HG03064 (cell line): ENCODE data around the gene R3HCC1L.

Experiments
- ATAC-seq: cut with Tn5 transposase; IDR thresholded peaks from one replicate; pipeline ENCODE4 v1.9.1; 2021; ENCODE audit warnings: low read depth; ENCODE audit not compliant: unreplicated experiment

R3HCC1L gene

DNA sequence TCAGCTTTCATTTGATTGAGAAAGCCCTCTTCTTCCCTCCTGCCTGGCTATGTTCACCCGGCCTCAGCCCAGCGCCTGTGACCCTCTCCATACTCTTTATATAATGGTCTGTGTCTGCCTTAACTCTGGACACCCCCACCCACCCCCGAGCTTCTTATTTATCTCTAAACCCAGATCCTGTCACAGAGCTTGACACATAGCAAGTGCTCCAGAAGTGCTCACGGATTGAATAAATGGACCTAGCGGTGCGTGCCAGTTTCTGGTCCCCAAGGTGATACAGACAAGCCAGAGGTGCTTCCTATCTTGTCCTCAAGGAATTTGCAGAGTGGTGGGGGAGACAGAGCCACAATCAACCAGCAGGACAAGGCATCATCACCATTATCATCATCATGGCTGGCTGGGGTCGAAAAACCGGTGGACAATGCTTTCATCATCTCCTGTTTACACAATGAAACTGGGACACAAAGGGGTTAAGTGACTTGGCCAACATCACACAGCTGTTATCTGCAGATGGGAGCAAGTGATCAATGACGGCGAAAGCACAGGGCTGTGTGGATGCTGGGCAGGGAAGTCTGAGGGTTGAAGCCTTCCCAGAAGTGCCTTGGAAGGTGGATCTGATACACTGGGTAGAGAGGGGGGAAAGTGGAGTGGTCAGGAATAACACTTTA is 135.8 kb downstream of the R3HCC1L start:
- ATAC-seq: no peak

GRCh38 chr10:98270786-98271185 is 136.3 kb downstream of the R3HCC1L start:
- no peak for ATAC-seq

- ATAC-seq: no peak
Measured at GRCh38 chr10:98272245-98272644, 137.8 kb downstream of the R3HCC1L start.

DNA sequence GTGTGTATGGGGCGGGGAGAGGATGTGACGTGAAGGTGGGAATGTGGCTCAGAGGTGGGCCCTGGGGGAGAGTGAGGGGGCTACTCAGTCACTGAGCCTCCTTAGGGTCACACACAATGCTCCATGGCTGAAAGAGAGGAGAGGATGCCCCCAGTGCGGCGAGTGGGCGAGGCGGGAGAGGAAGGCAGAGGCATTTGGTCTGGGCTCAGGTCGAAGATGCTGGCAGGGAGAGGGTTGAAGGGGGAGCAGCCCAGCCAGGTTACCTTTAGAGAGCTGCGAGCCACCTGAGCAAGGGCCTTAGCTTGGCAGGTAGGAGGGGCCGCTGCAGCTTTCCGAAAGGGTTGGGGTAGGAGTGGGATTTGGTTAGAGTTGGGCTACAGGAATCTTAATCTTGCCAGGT is 138.2 kb downstream of the R3HCC1L start:
- no peak for ATAC-seq

DNA sequence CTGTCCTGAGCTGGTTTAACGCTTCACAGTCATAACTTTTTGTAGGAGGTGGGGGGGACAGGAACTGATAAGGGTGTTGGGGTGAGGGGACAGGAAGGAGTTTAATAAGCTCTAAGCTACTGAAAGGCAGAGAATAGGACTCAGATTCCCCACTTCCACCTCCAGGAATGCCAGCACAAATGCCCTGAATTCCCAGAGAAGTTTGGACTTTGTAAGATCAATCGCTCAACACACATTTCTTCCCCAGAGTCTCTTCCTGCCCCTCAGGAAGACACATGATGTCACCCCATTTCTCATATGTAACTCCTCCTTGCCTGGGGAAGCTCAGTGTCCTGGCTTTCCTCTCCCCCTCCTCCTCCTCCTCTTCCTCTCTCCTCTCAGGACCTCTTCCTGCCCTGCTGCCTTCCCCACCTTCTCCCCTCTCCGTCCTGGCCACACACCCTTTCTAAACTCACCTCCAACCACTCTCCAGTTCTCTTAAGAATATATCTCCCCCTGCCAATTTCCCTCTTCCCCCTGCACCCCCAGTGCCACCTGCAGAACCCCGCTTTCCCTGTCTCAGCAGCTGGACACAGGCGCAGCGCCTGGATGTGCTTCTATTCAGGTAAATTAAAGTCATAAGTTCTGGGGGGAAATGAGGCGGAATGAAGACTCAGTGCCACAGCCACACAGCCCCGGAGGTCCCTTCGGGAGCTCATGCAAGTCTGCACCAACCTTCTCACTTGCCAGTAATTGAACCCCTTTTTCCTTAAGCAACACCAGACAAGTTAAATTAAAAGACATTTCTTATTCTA is 138.8 kb downstream of the R3HCC1L start:
- no peak for ATAC-seq

- no peak for ATAC-seq
Measured at GRCh38 chr10:98274562-98274961, 140.1 kb downstream of the R3HCC1L start.

DNA sequence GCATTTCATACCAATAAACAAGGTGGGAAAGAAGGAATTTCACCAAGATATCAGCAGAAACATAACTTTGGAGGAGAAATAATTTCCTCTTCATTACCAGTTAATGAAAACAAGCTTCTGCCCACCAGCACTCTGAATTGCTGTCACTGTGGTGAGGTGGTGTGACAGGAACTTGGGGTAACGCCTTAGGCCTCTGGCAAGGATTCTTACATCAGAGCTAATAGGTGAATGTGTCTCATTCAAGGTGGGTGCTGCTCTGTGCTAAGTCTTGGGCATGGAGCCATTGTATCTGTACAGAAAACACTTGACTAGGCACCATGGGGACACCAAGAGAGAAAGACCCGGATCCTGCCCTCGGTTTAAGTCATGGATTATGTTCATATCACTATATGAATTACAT is 141.9 kb downstream of the R3HCC1L start:
- ATAC-seq: no peak

DNA sequence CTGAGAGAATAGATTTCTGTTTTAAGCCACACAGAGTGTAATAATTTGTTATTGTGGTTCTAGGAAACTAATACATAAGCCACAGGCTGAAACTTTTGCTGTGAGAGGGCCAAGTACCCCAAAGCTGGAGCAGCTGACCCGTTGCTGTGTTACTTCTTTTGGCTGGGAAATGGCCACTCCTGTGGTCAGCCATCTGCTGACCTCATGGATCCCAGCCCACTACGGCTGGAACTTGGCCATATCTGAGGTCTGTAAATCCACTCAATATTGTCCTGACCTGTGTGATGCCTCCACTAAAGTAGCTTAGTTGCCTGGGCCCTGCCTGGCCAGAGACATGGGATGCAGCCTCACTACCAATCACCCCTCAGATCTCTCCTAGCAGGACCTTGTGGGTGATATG is 151.0 kb downstream of the R3HCC1L start:
- no peak for ATAC-seq

DNA sequence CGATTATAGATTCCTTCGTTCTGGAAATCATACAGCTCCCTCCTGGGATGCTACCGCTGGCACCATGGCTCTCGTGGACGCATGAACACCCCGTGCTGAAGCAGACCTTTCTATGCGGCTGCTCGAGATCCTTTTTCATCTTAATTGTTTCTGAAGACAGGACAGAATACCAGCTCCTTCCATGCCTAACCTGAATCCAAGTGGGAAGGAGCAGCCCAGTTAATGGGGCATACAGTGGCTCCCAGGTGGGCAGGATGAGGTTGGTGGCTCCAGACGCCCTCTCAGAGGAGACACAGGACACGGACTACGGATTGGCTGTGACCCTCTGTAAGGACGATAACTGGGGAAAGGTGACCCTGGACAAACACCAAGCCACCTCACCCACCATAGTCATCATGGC is 152.0 kb downstream of the R3HCC1L start:
- no peak for ATAC-seq

DNA sequence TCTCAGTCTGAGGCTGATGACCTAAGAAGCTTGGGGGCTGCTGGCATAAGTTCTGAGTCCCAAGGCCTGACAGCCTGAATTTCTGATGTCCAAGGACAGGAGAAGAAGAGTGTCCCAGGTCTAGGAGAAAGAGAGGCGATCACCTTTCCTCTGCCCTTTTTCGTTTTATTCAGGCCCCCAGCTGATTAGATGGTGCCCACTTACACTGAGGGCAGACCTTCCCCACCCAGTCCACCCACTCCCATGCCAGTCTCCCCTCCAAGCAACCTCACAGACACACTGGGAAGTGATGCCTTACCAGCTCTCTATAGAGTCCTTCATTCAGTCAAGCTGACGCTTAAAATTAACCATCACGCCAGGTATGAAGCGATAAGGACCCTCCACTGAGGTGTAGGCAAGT is 152.9 kb downstream of the R3HCC1L start:
- no peak for ATAC-seq

- ATAC-seq: no peak
Measured at GRCh38 chr10:98289802-98290209, 155.3 kb downstream of the R3HCC1L start.

DNA sequence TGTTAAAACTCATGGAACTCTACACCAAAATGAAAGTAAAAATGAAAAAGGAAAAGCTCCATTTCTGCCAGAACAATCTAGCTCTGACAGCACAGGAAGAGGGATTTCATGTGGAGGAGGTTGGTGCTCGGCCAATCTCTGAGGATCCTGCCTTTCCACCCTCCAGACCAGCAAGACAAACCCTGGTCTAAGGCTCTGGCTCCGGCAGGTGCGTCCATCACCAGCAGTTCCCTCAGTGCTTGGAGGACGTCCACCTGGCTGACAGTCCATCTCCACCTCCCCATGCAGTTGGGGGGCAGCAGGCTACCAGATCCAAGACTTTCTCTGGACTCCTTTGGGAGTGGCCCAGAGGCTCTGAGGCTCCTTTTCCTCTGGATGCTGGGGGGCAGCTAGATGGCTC is 158.5 kb downstream of the R3HCC1L start:
- ATAC-seq: no peak

DNA sequence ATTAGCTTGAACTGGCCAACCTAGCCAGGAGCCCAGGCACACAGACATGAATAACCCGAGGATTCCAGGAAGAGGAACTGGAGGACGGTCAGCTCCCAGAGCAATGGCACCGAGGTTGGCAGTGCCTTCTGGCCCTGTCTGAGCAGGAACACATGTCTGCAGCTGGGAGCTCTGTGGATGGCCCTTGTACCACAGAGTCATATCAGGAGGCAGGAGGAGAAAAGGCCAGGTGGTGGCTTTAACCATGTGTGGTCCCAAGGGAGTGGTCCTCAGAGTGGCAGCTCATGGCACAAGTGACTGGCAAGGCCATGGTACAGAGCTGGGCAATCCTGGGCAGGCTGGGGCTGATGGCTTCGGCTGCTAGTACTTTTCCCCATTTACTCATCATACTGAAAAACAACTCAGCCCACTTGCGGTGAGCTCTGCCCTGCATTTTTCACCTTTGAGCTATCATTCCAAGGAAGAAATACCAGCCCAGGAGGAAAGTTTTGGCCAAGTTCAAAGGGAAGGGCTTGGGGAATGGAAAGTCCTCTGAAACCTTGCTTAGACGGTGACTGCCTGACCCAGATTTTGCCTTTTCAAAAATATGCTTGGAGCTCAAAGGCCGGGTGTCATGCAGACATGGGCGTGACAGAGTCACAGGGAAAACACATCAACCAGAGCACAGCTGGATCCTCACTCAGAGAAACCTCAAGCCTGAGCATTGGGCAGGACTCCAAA is 159.3 kb downstream of the R3HCC1L start:
- no peak for ATAC-seq

DNA sequence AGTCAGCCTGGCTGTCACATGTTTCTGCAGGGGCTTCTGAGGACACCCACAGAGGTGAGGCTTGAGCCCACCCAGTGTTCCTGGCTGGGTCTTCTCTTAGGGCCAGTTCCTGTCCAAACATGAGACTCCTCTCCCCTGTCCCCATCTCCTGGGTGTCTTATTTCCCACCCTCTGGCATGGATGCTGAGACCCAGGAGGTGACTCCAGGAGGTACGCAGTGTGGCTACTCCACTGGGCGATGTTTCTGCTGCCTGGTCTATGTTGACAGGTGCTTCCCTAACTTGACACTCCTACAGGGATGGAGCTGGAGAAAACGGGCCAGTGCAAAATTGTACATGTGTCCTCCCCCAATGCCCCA is 159.8 kb downstream of the R3HCC1L start:
- no peak for ATAC-seq
